ENCODE measurements around the gene TRIM31.

The TRIM31 gene

DNA sequence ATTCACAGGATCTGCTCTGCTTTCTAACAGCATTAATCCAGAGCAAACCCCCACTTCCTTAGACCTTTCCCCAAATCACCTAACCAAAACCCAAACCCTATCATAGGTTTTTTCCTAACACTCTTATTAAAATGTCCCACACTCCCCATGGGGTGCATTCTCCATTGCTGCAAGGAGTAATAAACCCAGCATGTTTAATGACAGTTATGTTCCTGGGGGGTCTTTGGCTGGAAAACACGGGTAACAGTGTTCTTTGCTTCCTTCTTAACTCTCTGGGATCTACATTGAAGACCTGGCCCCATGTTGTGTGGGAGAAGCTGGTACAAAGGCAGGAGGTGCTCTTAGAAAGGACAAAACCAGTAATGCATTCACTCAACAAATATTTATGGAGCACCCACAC, 16.1 kb downstream of the TRIM31 start:
- Histone ChIP-seq H3F3A (ENCODE audit: insufficient read depth) (no peaks in the 10 kb centered on the region), H3K9me3 (ENCODE audit: insufficient read depth, low read length) (no peaks in the 10 kb centered on the region), H3K4me3 (ENCODE audit: insufficient read depth, low read length, poor library complexity, severe bottlenecking) (no peak overlapping the region), H3K36me3 (ENCODE audit: low read length) (no peaks in the 10 kb centered on the region), H3K9me2 (replicated peaks; ENCODE audit: insufficient read depth, low read length) (no peaks in the 10 kb centered on the region), H2AFZ (ENCODE audit: low read depth, low read length, severe bottlenecking) (no peak overlapping the region), H3K27me3 (ENCODE audit: low read length) (no peaks in the 10 kb centered on the region), H4K20me1 (ENCODE audit: low read depth, low read length) (no peaks in the 10 kb centered on the region), H3K9ac (ENCODE audit: low read length) (no peak overlapping the region), H3K79me2 (ENCODE audit: insufficient read depth, low read length) (no peaks in the 10 kb centered on the region), H3K4me2 (ENCODE audit: low read depth, low read length, poor library complexity, severe bottlenecking) (no peak overlapping the region), H3K27ac (ENCODE audit: low read depth, low read length) (no peak overlapping the region)
- TF ChIP-seq, protein P1, sequence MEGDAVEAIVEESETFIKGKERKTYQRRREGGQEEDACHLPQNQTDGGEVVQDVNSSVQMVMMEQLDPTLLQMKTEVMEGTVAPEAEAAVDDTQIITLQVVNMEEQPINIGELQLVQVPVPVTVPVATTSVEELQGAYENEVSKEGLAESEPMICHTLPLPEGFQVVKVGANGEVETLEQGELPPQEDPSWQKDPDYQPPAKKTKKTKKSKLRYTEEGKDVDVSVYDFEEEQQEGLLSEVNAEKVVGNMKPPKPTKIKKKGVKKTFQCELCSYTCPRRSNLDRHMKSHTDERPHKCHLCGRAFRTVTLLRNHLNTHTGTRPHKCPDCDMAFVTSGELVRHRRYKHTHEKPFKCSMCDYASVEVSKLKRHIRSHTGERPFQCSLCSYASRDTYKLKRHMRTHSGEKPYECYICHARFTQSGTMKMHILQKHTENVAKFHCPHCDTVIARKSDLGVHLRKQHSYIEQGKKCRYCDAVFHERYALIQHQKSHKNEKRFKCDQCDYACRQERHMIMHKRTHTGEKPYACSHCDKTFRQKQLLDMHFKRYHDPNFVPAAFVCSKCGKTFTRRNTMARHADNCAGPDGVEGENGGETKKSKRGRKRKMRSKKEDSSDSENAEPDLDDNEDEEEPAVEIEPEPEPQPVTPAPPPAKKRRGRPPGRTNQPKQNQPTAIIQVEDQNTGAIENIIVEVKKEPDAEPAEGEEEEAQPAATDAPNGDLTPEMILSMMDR (IDR thresholded peaks at IDR 0.05; ENCODE audit: insufficient read depth, low read length, poor library complexity, severe bottlenecking), result no peak
- TF ChIP-seq EZH2phosphoT487 (conservative IDR thresholded peaks at IDR 0.05; ENCODE audit: low read length), result no peak

DNA sequence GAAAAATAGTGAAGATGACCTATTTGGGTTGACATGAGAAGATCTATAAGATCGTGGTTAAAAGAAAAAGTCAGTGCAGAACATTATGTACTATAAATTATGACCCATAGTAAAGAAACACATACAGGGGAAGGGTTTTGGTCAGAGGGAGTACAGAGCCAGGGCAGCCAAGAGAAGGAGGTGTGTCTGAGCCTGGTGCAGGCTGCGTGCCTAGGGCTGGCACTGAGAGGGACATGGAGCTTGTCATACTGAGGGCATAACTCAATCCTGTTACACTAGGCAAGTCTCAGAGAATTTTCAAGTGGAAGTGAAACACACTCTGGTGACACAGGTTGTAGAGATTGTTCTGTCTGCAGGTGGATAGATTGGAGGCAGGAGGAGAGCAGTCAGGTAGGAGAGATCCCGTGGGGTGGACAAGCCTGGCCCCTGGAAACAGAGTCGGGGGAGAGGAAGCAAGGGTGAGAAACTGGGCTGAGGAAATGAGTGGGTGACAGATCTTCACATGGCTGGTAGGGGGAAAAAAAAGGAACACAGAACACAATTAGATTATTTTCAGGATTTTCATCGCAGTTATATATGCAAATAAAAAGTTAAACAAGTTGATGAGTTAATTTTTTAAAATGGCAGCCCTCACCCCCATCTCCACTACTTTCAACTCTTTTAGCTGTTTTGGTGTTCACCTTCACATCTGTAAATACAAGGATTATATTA, 18.8 kb downstream of the TRIM31 start:
- H3K9me2 ChIP-seq (replicated peaks; ENCODE audit: insufficient read depth, low read length), result no peaks in the 10 kb centered on the region
- no peaks in the 10 kb centered on the region for H4K20me1 ChIP-seq (ENCODE audit: low read depth, low read length)
- no peaks in the 10 kb centered on the region for H3K36me3 ChIP-seq (ENCODE audit: low read length)
- H3K9ac ChIP-seq (ENCODE audit: low read length), result no peak overlapping the region
- no peak for TF ChIP-seq EZH2phosphoT487 (conservative IDR thresholded peaks at IDR 0.05; ENCODE audit: low read length)
- TF ChIP-seq, protein P1 (IDR thresholded peaks at IDR 0.05; ENCODE audit: insufficient read depth, low read length, poor library complexity, severe bottlenecking), result no peak
- H3F3A ChIP-seq (ENCODE audit: insufficient read depth), result no peaks in the 10 kb centered on the region
- no peak overlapping the region for H3K4me2 ChIP-seq (ENCODE audit: low read depth, low read length, poor library complexity, severe bottlenecking)
- H3K4me3 ChIP-seq (ENCODE audit: insufficient read depth, low read length, poor library complexity, severe bottlenecking), result no peak overlapping the region
- no peak overlapping the region for H3K27ac ChIP-seq (ENCODE audit: low read depth, low read length)
- no peaks in the 10 kb centered on the region for H3K79me2 ChIP-seq (ENCODE audit: insufficient read depth, low read length)
- H3K9me3 ChIP-seq (ENCODE audit: insufficient read depth, low read length), result no peaks in the 10 kb centered on the region
- H3K27me3 ChIP-seq (ENCODE audit: low read length), result no peaks in the 10 kb centered on the region
- H2AFZ ChIP-seq (ENCODE audit: low read depth, low read length, severe bottlenecking), result no peak overlapping the region

DNA sequence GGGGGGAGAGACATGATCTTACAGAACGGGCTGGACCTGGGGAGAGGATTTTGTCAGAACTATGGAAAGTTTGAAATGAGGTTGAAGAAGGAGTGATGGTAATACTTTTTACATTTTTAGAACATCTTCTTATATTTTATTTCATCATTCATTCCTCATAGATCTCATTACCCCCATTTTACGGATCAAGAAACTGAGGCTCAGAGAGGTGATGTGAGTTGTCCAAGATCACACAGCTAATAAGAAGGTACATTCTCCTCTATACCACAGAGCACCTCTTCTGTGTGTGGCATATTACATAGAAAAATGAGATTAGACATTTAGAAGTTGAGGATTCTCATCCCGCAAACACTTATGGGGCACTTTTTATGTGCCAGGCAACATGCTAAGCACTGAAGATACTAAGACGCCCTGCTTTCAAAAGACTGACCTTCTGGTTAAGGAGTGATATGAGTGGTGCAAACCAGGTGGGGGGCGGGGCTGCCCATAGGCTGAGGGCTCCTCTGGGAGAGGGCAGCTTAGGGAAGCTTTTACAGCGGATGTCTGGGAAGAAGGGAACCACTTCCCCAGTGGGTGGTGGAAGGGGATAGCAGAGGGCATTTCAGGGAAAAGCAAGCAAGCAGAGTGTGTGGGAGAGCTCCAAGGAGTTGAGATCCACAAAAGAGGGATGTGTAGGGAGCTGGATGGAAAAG, 19.9 kb downstream of the TRIM31 start:
- Histone ChIP-seq H3K36me3 (ENCODE audit: low read length) (no peaks in the 10 kb centered on the region), H3K27me3 (ENCODE audit: low read length) (no peaks in the 10 kb centered on the region), H3K79me2 (ENCODE audit: insufficient read depth, low read length) (no peaks in the 10 kb centered on the region), H3F3A (ENCODE audit: insufficient read depth) (no peaks in the 10 kb centered on the region), H3K4me3 (ENCODE audit: insufficient read depth, low read length, poor library complexity, severe bottlenecking) (no peak overlapping the region), H3K9me3 (ENCODE audit: insufficient read depth, low read length) (no peaks in the 10 kb centered on the region), H3K27ac (ENCODE audit: low read depth, low read length) (no peak overlapping the region), H4K20me1 (ENCODE audit: low read depth, low read length) (no peaks in the 10 kb centered on the region), H3K9ac (ENCODE audit: low read length) (no peak overlapping the region), H3K4me2 (ENCODE audit: low read depth, low read length, poor library complexity, severe bottlenecking) (no peak overlapping the region), H3K9me2 (replicated peaks; ENCODE audit: insufficient read depth, low read length) (no peaks in the 10 kb centered on the region), H2AFZ (ENCODE audit: low read depth, low read length, severe bottlenecking) (no peak overlapping the region)
- TF ChIP-seq, protein P1 (IDR thresholded peaks at IDR 0.05; ENCODE audit: insufficient read depth, low read length, poor library complexity, severe bottlenecking), result no peak
- no peak for TF ChIP-seq EZH2phosphoT487 (conservative IDR thresholded peaks at IDR 0.05; ENCODE audit: low read length)

Data from SU-DHL-6 (cell line).